Measurements from ENCODE around the gene CLEC3B.

CLEC3B gene

DNA sequence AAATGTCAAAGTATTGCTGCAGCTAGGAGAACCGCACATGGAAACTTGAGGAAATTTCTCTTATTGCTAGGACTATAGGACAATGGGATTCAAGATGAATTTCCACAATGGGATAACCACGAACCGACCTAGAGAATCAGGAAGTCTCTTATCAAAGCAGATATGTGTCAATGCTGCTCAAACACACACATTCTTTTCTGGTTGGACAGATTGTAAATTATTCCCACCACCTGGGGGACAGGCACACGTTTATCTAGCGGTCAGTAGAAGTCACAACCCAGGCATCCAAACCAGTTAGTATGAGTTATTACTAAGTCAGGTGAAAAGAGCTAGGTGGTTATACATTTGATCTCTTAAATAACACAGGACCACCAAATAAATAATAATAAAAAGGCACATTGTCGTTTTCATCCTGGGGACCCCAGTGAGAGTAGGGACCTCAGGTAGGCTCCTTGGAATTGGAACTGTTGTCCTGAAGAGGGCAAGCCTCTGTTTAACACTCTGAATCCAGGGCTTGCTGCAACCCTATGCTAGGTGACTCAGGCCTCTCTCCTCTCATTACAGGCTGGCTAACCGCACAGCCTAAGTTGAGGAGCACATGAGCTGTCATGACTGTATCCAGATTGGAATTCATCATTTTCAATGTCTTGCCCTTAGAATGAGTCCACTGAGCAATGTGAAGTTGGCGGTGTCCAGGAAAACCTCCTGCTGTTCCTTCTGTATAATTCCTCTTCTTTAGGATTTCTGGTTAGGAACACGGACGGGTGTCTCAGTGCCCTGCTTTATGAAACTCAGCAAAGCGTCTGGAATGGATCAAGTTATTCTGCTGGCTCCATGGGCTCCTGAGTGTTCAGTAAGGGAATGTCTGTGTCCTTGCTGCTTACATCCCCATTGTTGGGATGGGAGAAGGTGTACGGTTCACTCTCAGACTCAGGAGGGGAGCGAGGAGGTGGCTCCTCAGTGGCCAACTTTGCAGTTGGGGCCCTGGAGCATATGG, 59.0 kb downstream of the CLEC3B start:
- 89% methylated on average over 10 of the region's 13 CpGs for WGBS (ENCODE audit: insufficient coverage)
- no peaks in the 10 kb centered on the region for H3K4me1 ChIP-seq (ENCODE audit: control extremely low read depth in 1 of 4, control insufficient read depth in 4 of 4, insufficient read depth in 4 of 4, low read length in 3 of 4)
- ChIA-PET CTCF (interaction anchor here (0.8 to 1.6 kb wide), 3 partner anchors 10 to 126 kb away, joined by 3 to 5 read pairs (median 3); no protein-coding TSS in a partner anchor), POLR2A (no interaction called here)
- peaks cover 0 to 6% (median 3%) of the 10 kb centered on the region in 5 experiments for H3K9me3 ChIP-seq (ENCODE audit: control extremely low read depth in 1 of 5, control insufficient read depth in 4 of 5, insufficient read depth in 2 of 5, low read depth in 1 of 5, low read length in 4 of 5)
- H3K27me3 ChIP-seq (replicated peaks in 2 of 5; ENCODE audit: control insufficient read depth in 4 of 5, insufficient read depth in 5 of 5, low read length in 4 of 5): no peaks in the 10 kb centered on the region
- H3K36me3 ChIP-seq (ENCODE audit: control insufficient read depth in 4 of 4, insufficient read depth in 4 of 4, low read length in 3 of 4): peaks cover 5 to 66% (median 28%) of the 10 kb centered on the region in 4 experiments
- H3K27ac ChIP-seq (ENCODE audit: insufficient read depth in 1 of 2, low read depth in 1 of 2, low read length in 2 of 2, poor library complexity in 1 of 2, severe bottlenecking in 2 of 2): no peak overlapping the region
- H3K4me3 ChIP-seq (ENCODE audit: control insufficient read depth in 1 of 7, extremely low read depth in 1 of 7, insufficient read depth in 4 of 7, low read depth in 2 of 7, low read length in 6 of 7): no peak overlapping the region
- no peak for DNase-seq
